Measurements from ENCODE around the gene UBA5.

- TF ChIP-seq CTCF (IDR thresholded peaks at IDR 0.05) (no peak), POLR2A (IDR thresholded peaks at IDR 0.05) (no peak)
These were observed 50.2 kb downstream of the UBA5 start for GRCh38 chr3:132710311-132710710.

All from thyroid gland (tissue), 4 donors.